Measurements from ENCODE around the gene SLC39A9. TPM values are rescaled to one million over a fixed set of nuclear protein-coding genes. Genes with fewer than 3 reads are reported as not detected.
"Not testable (repeated sequence)": the region's sequence is repeated elsewhere in the genome, so short reads cannot be mapped to it uniquely, and the experiment has no call there.

Gene SLC39A9
- total RNA-seq, 2 donors from 2014 or later: 59.5 to 62.2 TPM

- H3K4me1 Mint-ChIP-seq (ENCODE audit: low read depth in 2 of 2): no peaks in the 10 kb centered on the region
- DNase-seq (ENCODE audit: low spot score): no peak
- H3K36me3 Mint-ChIP-seq: peaks cover 10% of the 10 kb centered on the region
- H3K4me3 Mint-ChIP-seq: no peak overlapping the region
- ATAC-seq: no peak
- H3K27me3 Mint-ChIP-seq: no peaks in the 10 kb centered on the region
- H3K27ac Mint-ChIP-seq: no peak overlapping the region
- H3K9me3 Mint-ChIP-seq: no peaks in the 10 kb centered on the region
Observed at GRCh38 chr14:69451941-69452340, 53.4 kb downstream of the SLC39A9 start.

GRCh38 chr14:69458350-69458749, 59.9 kb downstream of the SLC39A9 start:
- Mint-ChIP-seq H3K9me3 (no peaks in the 10 kb centered on the region), H3K4me3 (no peak overlapping the region), H3K27me3 (no peaks in the 10 kb centered on the region), H3K36me3 (peaks cover 24% of the 10 kb centered on the region), H3K27ac (no peak overlapping the region), H3K4me1 (ENCODE audit: low read depth in 2 of 2) (no peaks in the 10 kb centered on the region)
- no peak for DNase-seq (ENCODE audit: low spot score)
- no peak for ATAC-seq

GRCh38 chr14:69459122-69459521, 60.6 kb downstream of the SLC39A9 start:
- DNase-seq (ENCODE audit: low spot score) (no peak), ATAC-seq (no peak)
- Mint-ChIP-seq H3K4me3 (no peak overlapping the region), H3K36me3 (peaks cover 24% of the 10 kb centered on the region), H3K4me1 (ENCODE audit: low read depth in 2 of 2) (no peaks in the 10 kb centered on the region), H3K27me3 (no peaks in the 10 kb centered on the region), H3K27ac (no peak overlapping the region), H3K9me3 (no peaks in the 10 kb centered on the region)

GRCh38 chr14:69460093-69460701, 61.7 kb downstream of the SLC39A9 start:
- no peaks in the 10 kb centered on the region for H3K27me3 Mint-ChIP-seq
- H3K27ac Mint-ChIP-seq: no peak overlapping the region
- H3K9me3 Mint-ChIP-seq: no peaks in the 10 kb centered on the region
- no peaks in the 10 kb centered on the region for H3K4me1 Mint-ChIP-seq (ENCODE audit: low read depth in 2 of 2)
- peaks cover 24% of the 10 kb centered on the region for H3K36me3 Mint-ChIP-seq
- no peak overlapping the region for H3K4me3 Mint-ChIP-seq
- DNase-seq (ENCODE audit: low spot score): no peak
- peak; percentile 62 to 64 for ATAC-seq

GRCh38 chr14:69464379-69464778, 65.9 kb downstream of the SLC39A9 start:
- H3K9me3 Mint-ChIP-seq: no peaks in the 10 kb centered on the region
- DNase-seq (ENCODE audit: low spot score) (no peak), ATAC-seq (no peak)
- peaks cover 4% of the 10 kb centered on the region for H3K36me3 Mint-ChIP-seq
- H3K27me3 Mint-ChIP-seq: no peaks in the 10 kb centered on the region
- no peak overlapping the region for H3K27ac Mint-ChIP-seq
- H3K4me1 Mint-ChIP-seq (ENCODE audit: low read depth in 2 of 2): no peaks in the 10 kb centered on the region
- H3K4me3 Mint-ChIP-seq: no peak overlapping the region

- H3K4me3 Mint-ChIP-seq: no peak overlapping the region
- no peak for ATAC-seq
Observed at GRCh38 chr14:69464829-69465228, 66.3 kb downstream of the SLC39A9 start.

GRCh38 chr14:69468949-69469348, 70.5 kb downstream of the SLC39A9 start:
- Mint-ChIP-seq H3K36me3 (no peaks in the 10 kb centered on the region), H3K4me3 (no peak overlapping the region), H3K9me3 (no peaks in the 10 kb centered on the region), H3K27ac (no peak overlapping the region), H3K27me3 (no peaks in the 10 kb centered on the region), H3K4me1 (ENCODE audit: low read depth in 2 of 2) (peaks cover 0 to 7% of the 10 kb centered on the region in 2 donors)
- DNase-seq (ENCODE audit: low spot score) (no peak), ATAC-seq (no peak)

More at GRCh38 chr14:69464829-69465228, 66.3 kb downstream of the SLC39A9 start:
- no peaks in the 10 kb centered on the region for H3K4me1 Mint-ChIP-seq (ENCODE audit: low read depth in 2 of 2)
- no peaks in the 10 kb centered on the region for H3K36me3 Mint-ChIP-seq
- DNase-seq (ENCODE audit: low spot score): no peak
- H3K9me3 Mint-ChIP-seq: no peaks in the 10 kb centered on the region
- no peaks in the 10 kb centered on the region for H3K27me3 Mint-ChIP-seq
- H3K27ac Mint-ChIP-seq: no peak overlapping the region

- DNase-seq (ENCODE audit: low spot score) (no peak), ATAC-seq (no peak)
- H3K36me3 Mint-ChIP-seq: no peaks in the 10 kb centered on the region
- no peak overlapping the region for H3K27ac Mint-ChIP-seq
- H3K4me1 Mint-ChIP-seq (ENCODE audit: low read depth in 2 of 2): peaks cover 0 to 7% of the 10 kb centered on the region in 2 donors
- H3K9me3 Mint-ChIP-seq: no peaks in the 10 kb centered on the region
- H3K4me3 Mint-ChIP-seq: no peak overlapping the region
- H3K27me3 Mint-ChIP-seq: no peaks in the 10 kb centered on the region
Observed at GRCh38 chr14:69471436-69471835, 72.9 kb downstream of the SLC39A9 start.

GRCh38 chr14:69471916-69472315, 73.4 kb downstream of the SLC39A9 start:
- DNase-seq (ENCODE audit: low spot score) (no peak), ATAC-seq (peak in 1 of 2 donors; percentile 69)
- no peak overlapping the region for H3K27ac Mint-ChIP-seq

GRCh38 chr14:69473260-69473659, 74.8 kb downstream of the SLC39A9 start:
- no peaks in the 10 kb centered on the region for H3K9me3 Mint-ChIP-seq
- peaks cover 0 to 7% of the 10 kb centered on the region in 2 donors for H3K4me1 Mint-ChIP-seq (ENCODE audit: low read depth in 2 of 2)
- H3K36me3 Mint-ChIP-seq: no peaks in the 10 kb centered on the region
- H3K27ac Mint-ChIP-seq: no peak overlapping the region
- H3K27me3 Mint-ChIP-seq: no peaks in the 10 kb centered on the region
- no peak overlapping the region for H3K4me3 Mint-ChIP-seq
- no peak for ATAC-seq
- no peak for DNase-seq (ENCODE audit: low spot score)

More at GRCh38 chr14:69471916-69472315, 73.4 kb downstream of the SLC39A9 start:
- H3K4me3 Mint-ChIP-seq: no peak overlapping the region
- no peaks in the 10 kb centered on the region for H3K27me3 Mint-ChIP-seq
- peaks cover 0 to 7% of the 10 kb centered on the region in 2 donors for H3K4me1 Mint-ChIP-seq (ENCODE audit: low read depth in 2 of 2)
- no peaks in the 10 kb centered on the region for H3K9me3 Mint-ChIP-seq
- no peaks in the 10 kb centered on the region for H3K36me3 Mint-ChIP-seq

- Mint-ChIP-seq H3K4me3 (no peak overlapping the region), H3K9me3 (no peaks in the 10 kb centered on the region), H3K27me3 (no peaks in the 10 kb centered on the region), H3K36me3 (no peaks in the 10 kb centered on the region), H3K27ac (no peak overlapping the region), H3K4me1 (ENCODE audit: low read depth in 2 of 2) (peaks cover 0 to 7% of the 10 kb centered on the region in 2 donors)
- DNase-seq (ENCODE audit: low spot score) (no peak), ATAC-seq (no peak)
Observed at GRCh38 chr14:69473946-69474345, 75.5 kb downstream of the SLC39A9 start.

GRCh38 chr14:69475194-69475818, 76.8 kb downstream of the SLC39A9 start:
- no peak for DNase-seq (ENCODE audit: low spot score)
- Mint-ChIP-seq H3K4me1 (ENCODE audit: low read depth in 2 of 2) (peaks cover 0 to 7% of the 10 kb centered on the region in 2 donors), H3K36me3 (no peaks in the 10 kb centered on the region), H3K4me3 (no peak overlapping the region), H3K27me3 (peaks cover 2 to 5% of the 10 kb centered on the region in 2 donors), H3K27ac (no peak overlapping the region), H3K9me3 (no peaks in the 10 kb centered on the region)
- no peak for ATAC-seq

- not testable (repeated sequence) for H3K27ac Mint-ChIP-seq; H3K4me1 Mint-ChIP-seq (ENCODE audit: low read depth in 2 of 2); ATAC-seq; H3K9me3 Mint-ChIP-seq; H3K36me3 Mint-ChIP-seq; H3K27me3 Mint-ChIP-seq; DNase-seq (ENCODE audit: low spot score); H3K4me3 Mint-ChIP-seq
Observed at GRCh38 chr14:69476824-69477450, 78.4 kb downstream of the SLC39A9 start.

GRCh38 chr14:69478055-69478454, 79.6 kb downstream of the SLC39A9 start:
- not testable (repeated sequence) for H3K9me3 Mint-ChIP-seq
- H3K27me3 Mint-ChIP-seq: peaks cover 7 to 14% of the 10 kb centered on the region in 2 donors

More at GRCh38 chr14:69478055-69478454, 79.6 kb downstream of the SLC39A9 start:
- not testable (repeated sequence) for H3K4me1 Mint-ChIP-seq (ENCODE audit: low read depth in 2 of 2); H3K27ac Mint-ChIP-seq; ATAC-seq; H3K36me3 Mint-ChIP-seq; H3K4me3 Mint-ChIP-seq; DNase-seq (ENCODE audit: low spot score)

All from natural killer cell treated with Interleukin-12 subunit alpha and Interleukin-12 subunit beta and Interleukin-15 and Interleukin-18, amount 100 ng/mL, for 72 hours (primary cell).